ENCODE data around the gene ADCY2.
"Not testable (repeated sequence)": the region's sequence is repeated elsewhere in the genome, so short reads cannot be mapped to it uniquely, and the experiment has no call there.

The ADCY2 gene

DNA sequence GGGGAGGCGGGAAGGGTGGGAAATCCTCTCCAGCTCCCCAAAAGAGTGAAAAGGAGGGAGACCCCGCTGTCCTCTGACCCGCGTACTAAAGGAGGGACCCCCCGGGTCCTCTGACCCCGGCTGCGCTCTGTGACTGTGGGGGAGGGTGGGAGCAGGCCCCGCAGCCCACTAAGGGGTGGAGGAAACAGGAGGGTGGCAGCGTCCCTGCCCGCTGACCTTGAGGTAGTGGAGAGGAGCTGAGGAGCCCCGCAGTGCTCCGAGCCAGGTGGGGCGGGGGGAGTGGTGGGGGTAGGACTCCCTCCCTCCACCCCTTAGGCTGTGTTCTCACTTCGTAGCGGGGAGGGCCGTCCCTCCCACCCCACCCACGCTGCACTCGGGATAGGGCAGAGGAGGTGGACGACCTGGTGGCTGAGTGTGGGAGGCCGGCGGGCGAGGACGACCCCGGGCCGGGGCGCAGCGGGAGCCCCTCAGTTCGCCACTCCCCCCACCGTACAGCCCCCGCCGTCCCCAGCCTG, 449 bp upstream of the ADCY2 start:
- DNase-seq (ENCODE audit: low read depth): no peak

GRCh38 chr5:7396713-7397454, 946 bp downstream of the ADCY2 start:
- DNase-seq (ENCODE audit: low read depth): no peak

DNA sequence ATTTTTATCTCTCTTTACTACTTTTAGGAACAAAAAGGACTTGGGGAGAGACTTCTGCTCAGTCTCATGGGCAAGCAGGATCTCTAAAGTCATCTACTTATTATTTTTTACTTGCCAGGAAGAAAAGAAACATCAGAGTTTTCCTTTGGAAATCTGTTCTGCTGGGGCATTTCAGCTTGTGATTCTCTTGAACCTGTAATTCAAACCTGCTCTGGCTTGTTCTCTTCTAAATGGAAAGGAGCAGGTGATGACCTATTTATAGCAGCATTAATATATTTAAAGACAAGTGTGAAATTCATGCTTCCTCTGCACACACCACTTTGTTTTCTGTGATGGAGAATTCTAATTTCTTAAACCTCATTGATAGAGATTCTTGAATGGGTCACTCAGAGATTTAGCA, 2.0 kb downstream of the ADCY2 start:
- DNase-seq (ENCODE audit: low read depth): no peak

DNA sequence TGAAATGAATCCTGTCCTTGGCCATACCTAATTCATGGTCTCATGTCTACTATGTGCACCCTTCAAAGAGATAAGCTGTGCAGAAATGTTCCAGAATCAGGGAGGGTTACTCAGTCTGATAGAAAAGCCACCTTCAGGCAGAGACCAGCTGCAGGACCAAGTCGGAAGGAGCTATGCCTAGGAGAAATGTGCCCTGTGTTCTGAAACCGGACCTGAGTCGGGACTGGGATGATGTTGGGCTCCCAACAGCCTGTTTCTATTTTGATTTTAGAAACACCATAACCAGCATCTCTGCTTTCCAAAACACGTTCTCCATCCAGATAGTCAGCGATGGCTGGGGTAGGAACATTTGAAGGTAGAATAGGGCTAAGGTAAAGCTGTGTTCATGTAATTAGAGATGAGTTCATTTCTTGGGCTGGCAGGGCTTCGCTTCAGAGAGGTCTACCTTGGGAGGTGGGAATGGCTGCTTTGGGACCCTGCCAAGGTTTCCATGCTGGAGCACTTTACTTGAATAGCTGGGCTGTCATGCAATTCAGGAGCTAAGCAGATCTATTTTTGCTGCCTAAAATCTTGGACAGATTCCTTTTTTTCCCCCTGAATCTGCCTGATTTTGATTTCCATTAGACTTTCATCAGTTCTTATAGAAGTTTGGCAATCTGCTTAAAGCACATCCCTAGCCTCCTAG, 2.8 kb downstream of the ADCY2 start:
- no peak for DNase-seq (ENCODE audit: low read depth)

DNA sequence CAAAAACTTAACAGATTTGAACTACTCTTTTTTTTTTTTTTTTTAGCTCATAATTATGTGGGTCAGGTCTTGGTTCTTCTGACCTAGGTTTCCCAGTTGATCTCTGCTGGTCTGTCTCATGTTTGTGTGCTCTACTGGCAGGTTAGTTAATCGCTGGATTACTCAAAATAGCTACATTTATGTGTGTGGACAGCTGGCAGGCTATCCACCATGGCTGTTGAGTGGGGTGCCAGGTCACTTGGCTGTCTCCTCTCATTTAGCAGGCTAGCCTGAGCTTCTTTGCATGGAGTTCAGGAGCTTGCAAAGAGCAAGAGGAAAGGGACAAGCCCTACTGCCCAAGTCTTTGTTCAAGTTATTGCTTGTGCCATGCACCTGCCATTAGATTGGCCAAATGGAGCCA, 9.3 kb downstream of the ADCY2 start:
- no peak for DNase-seq (ENCODE audit: low read depth)

DNA sequence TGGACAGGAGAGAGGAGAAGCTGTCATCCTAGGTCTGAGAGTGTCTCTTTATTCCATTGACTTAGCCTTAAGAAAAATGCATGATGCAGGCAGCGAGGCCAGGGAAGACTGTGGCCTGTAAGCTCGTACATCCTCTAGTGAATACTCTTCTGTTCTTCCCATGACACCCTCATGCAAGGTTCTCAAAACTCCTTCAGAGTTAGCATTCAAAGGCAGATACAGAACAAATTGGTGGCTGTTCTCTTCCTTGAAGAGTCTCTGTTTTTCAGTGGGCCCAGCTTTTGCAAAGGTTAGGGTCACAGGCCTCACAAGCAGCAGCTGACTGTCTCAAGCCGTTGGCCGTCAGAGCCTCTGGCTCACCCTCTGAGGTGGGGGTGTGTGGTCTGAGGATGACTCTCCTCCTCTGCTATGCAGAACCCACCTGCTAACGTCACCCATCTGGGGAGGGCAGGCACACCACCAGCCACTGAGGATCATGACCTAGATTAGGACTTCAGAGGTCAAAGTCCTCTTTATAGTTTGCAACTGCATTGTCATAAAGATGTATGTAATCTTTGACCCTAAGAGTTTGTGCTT, 15.1 kb downstream of the ADCY2 start:
- no peak for DNase-seq (ENCODE audit: low read depth)

- no peak for DNase-seq (ENCODE audit: low read depth)
These were observed 16.5 kb downstream of the ADCY2 start for GRCh38 chr5:7412409-7412808.

DNA sequence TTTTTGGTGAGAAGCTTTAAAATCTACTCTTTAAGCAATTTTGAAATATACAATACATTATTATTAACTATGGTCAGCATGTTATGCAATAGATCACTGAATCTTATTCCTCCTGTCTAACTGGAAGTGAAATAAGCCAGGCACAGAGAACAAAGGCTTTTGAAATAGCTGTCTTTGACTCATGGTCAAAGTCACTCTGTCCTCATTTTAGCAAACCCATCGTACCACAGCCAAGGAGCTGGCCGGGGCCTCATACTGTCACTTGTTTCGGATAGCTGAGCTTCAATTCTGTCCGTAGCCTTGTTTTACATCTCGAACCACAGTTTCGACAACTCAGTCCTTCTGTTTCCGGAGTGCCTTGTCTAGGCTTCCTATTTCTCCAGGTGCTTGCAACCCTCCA, 19.2 kb downstream of the ADCY2 start:
- no peak for DNase-seq (ENCODE audit: low read depth)

- no peak for DNase-seq (ENCODE audit: low read depth)
These were observed 19.9 kb downstream of the ADCY2 start for GRCh38 chr5:7415587-7416535.

DNA sequence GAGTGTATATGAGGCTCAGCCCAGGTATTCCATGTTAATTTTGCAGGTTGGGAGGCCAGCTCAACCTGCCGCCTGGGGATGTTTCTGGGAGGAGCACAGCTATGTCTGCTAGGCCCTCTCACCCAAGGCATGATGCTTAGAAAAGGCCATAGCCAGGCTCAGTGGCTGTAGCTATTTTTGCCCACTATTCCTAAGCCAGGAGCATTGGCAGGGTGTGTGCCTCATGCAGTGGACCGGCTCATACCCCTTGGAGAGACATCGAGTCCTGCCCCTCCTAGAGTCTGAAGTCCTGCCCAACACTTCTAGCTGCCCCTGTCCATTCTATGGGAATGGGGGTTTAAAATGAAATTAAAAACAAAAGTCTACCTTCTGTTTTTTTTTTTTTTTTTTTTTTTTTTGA, 22.3 kb downstream of the ADCY2 start:
- DNase-seq (ENCODE audit: low read depth): no peak

DNA sequence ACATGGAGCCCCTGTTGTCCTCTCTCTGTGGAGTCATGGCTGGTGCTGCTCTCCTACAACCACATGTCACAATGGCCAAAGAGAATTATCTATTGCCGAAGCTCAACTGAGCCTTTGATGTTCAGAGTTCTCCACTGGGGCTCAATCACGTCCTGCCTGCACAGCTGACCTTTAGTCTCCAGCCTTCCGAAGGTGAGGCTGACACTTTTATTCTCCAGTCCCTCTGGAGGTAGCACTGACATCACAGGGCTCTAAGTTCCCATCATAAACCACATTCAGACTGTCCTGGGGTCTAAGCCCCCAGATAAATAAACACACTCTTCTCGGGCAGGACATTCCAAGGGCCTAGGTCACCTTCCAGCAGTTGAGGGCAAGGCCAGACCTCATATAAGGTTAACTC, 23.4 kb downstream of the ADCY2 start:
- no peak for DNase-seq (ENCODE audit: low read depth)

GRCh38 chr5:7419846-7420245, 23.9 kb downstream of the ADCY2 start:
- no peak for DNase-seq (ENCODE audit: low read depth)

GRCh38 chr5:7420510-7421280, 24.8 kb downstream of the ADCY2 start:
- DNase-seq (ENCODE audit: low read depth): no peak

- no peak for DNase-seq (ENCODE audit: low read depth)
These were observed 26.6 kb downstream of the ADCY2 start for GRCh38 chr5:7422316-7423106.

GRCh38 chr5:7423231-7423630, 27.3 kb downstream of the ADCY2 start:
- DNase-seq (ENCODE audit: low read depth): not testable (repeated sequence)

DNA sequence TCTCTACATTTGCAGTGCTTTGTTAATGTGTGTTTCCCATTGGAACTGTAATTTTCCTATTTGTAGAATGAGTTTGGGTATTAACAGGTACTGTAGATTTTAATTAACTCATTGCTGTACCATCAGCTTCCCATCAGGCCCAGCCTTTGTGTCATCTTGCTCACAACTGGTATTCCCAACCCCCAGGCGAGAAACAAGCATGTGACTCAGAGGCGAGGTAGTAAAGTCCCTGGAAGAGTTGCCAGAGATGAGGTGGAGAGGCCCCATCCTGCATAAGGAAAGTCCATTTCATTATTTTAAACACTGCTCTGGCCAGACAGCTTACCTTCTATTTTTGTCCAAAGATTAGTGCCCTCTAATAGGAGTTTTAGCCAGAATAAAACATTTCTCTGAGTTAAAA, 29.9 kb downstream of the ADCY2 start:
- DNase-seq (ENCODE audit: low read depth): no peak

DNA sequence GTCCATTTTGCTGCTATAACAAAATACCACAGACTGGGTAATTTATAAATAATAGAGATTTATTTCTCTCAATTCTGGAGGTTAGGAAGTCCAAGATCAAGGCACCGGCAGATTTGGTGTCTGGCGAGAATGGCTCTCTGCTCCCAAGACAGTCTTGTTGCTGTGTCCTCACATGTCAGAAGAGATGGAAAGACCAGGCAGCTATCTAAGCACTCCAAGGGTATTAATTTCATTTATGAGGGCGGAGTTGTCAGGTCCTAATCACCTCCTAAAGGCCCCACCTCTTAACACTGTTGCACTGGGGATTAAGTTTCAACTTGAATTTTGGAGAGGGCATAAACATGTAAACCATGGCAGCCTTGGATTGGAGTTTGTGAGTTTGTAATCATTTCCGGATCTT, 30.3 kb downstream of the ADCY2 start:
- DNase-seq (ENCODE audit: low read depth): no peak

DNA sequence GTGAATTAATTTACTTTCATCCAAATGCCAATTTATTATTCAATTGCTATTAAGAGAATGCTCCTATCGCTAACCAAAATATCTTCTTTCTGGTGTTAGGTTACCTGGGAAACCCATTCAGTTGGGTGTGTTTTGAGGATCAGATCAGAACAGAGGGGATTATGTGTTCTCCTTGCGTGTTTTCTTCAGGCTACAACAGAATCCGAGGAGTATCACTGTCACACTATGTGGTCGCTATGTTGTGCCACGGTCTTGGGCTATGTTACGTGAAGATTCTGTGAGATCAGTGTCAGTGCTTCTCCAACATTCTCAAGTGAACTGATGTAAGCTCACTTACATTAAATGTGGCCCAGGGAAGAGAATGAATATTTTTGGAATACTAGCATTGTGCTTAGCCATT, 39.0 kb downstream of the ADCY2 start:
- DNase-seq (ENCODE audit: low read depth): no peak

DNA sequence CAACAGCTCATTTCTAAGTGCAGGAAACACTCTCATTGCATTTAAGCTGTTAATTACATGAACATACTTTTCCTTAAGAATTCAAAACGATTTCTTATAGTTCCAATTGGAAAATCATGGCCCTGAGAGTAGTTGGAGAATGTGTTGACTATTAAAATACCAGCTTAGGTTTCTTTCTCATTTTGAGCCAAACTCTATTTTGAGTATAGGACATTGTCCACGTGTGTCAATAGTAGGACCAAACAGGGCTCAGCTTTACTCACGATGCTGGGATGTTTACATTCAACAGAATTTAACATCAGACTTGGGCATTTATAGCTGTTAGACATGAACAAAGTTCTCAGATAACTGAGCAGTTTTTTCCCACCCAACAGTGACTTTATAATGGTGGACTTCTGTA, 39.6 kb downstream of the ADCY2 start:
- DNase-seq (ENCODE audit: low read depth): no peak

DNA sequence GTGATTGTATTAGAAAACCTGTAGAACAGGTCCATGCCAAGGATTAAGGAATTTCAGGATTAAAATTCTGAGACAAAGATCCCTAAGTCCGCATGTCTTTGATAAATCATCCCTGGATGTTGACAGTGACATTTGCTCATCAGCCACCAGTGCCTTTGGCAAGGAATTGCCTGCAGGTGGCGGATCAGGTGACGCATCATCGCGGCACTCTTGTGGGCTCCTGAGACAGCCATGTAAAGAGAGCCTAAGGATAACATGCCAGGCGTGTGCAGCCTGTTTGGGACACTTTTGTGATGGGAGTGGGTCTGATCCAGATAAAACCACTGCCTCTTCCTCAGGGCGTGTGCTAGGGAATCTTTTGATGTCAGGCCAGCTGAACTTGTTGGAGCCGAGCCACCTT, 40.6 kb downstream of the ADCY2 start:
- no peak for DNase-seq (ENCODE audit: low read depth)

- DNase-seq (ENCODE audit: low read depth): no peak
These were observed 41.9 kb downstream of the ADCY2 start for GRCh38 chr5:7437836-7438235.
